ENCODE results near the gene SPATS2L.

SPATS2L gene

GRCh38 chr2:200509235-200509611 lies 202.7 kb downstream of the SPATS2L start:
- no peak for DNase-seq (ENCODE audit: low read depth)

DNA sequence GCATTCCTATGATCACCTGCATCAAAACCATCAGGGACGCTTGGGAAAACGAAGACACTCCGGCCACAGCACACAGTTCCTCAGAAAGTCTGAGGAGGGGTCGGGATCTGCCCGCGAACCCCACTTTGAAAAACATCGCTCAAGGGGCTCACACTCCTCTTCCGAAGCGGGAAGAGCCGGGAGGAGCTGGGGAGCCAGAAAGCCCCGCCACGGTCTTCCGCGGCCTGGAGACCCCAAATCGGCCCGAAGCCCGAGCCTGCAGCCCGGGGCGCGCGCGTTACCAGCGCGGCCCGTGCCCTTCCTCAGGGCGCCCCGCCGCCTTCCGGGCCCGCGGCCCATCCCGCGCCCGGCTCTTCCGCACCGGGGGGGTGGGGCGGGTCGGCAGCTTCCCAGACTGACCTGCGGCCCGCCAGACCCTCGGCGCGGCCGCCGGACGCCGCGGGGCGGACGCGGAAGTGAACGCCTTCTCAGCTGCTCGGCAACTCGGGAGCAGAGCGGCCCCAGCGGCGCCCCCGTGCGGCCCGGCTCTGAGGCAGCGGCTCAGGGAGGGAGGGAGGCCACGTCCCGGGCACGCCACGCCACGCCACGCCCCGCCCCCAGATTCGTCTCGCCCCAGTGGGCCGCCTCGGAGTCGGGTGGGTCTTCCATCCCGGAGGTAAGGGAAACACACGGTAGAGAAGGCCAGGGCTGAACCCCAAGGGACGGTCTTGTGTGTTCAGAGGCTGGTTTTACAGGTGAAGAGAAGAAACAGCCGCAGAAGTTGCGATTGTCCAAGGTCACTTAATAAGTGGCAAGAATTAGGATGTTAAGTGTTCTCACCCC lies 203.3 kb downstream of the SPATS2L start, which contains the start of gene KCTD18:
Gene KCTD18, minus strand, starts transcription at position 457 of the 822 bp plus-strand sequence. CDS start 3,052 bp downstream, outside the sequence.
- peak; percentile 88 for DNase-seq (ENCODE audit: low read depth)

DNA sequence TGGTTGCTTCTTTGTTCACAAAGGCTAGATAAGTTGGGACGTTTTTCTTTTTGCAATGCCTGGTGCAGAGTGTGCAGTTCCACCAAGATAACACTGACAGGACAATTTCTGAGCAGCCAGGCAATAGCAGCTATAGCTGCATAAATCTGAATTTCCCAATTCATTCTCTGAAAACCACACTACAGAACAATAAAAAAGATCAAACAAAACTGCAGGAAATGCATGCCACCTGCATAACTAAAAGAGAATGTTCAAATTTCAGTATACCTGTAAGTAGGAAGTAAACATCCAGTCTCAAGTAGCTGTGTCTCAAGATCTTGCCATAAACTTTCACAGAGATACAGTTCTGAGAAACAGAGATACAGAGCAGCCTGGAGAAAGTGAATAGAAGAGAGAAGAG lies 208.7 kb downstream of the SPATS2L start:
- DNase-seq (ENCODE audit: low read depth): no peak

GRCh38 chr2:200523158-200523557 lies 216.7 kb downstream of the SPATS2L start:
- DNase-seq (ENCODE audit: low read depth): no peak

GRCh38 chr2:200523604-200524003 lies 217.1 kb downstream of the SPATS2L start:
- DNase-seq (ENCODE audit: low read depth): no peak

DNA sequence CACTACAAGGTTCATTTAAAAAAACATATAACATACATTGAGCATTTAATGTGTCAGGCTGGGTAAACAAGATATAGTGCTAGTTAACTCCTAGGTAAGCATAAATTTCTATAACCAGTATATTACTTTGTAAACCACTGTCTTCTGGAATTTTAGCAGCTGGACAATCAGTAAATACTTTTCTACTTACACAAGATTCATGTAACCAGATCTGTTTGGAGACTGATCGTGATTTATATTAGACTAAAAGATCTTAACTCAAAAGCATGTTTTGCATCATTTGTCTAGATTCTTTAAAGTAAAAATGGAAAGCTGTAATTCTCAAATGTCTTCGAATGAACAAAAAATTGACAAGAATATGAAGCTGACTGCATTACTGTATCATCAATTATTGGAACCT lies 218.6 kb downstream of the SPATS2L start:
- no peak for DNase-seq (ENCODE audit: low read depth)

DNA sequence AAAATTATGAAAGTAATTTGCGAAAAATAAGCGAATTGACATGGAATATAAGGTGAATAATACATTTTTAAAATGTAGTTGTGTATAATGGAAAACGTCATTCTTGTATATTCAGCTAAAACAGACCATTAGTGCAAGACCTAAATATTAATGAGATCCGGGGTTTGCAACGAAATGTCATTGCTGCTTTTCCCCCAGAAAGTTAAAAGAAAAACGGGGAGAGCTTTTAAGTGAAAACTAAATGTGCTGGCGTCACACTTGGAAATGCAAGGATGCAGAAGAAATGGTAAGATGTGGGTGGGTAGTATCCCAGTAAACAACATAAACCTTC lies 219.0 kb downstream of the SPATS2L start:
- no peak for DNase-seq (ENCODE audit: low read depth)

GRCh38 chr2:200525882-200526651 lies 219.6 kb downstream of the SPATS2L start, which contains the start of gene SGO2:
SGO2 (plus strand) TSS chr2:200526207; CDS start chr2:200532976, 6,769 bp downstream.
- peak; percentile 90 for DNase-seq (ENCODE audit: low read depth)

- no peak for DNase-seq (ENCODE audit: low read depth)
Measured at GRCh38 chr2:200528228-200528627, 221.7 kb downstream of the SPATS2L start.
